ENCODE measurements around the gene FOXP1. TPM values are rescaled to one million over a fixed set of nuclear protein-coding genes. Genes with fewer than 3 reads are reported as not detected.

Gene FOXP1
- total and polyA plus RNA-seq, 2 donors (not counting 1 experiment from before 2014, with no cell fraction given), result 91.1 to 508 TPM

DNA sequence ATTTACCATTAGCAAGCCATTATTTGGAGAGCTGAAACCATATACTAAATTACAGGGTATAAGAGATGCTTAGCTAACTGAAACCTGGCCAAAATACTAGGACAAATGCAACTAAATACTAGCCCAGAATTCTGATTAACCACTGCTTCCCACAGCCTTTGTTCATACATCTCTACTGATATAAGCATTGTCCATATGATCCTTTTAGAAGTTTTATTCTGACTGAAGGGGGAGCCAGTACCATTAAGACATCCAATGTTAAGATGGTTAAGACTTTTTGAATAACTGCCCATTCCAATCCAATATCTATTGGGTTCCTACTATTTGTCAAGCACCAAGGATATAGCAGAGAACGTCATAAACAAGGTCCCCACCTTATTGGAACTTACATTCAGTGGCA is 421.3 kb downstream of the FOXP1 start:
- H3K9me3 ChIP-seq (ENCODE audit: control extremely low read depth in 1 of 3, control insufficient read depth in 2 of 3, insufficient read depth in 1 of 3, low read length in 2 of 3), result no peaks in the 10 kb centered on the region
- ChIA-PET CTCF (interaction anchor here (0.6 kb wide), 1 partner anchor 31 kb away, joined by 3 read pairs; no protein-coding TSS in a partner anchor), POLR2A (no interaction called here)
- no peaks in the 10 kb centered on the region for H3K9me3 Mint-ChIP-seq (ENCODE audit: insufficient read depth)
- H3K4me3 Mint-ChIP-seq, result no peak overlapping the region
- 100% methylated on average over 1 of the region's 1 CpG for WGBS (ENCODE audit: insufficient coverage)
- peaks cover 81% of the 10 kb centered on the region for H3K79me2 ChIP-seq (ENCODE audit: control insufficient read depth, insufficient read depth, low read length)
- TF ChIP-seq, protein P1, sequence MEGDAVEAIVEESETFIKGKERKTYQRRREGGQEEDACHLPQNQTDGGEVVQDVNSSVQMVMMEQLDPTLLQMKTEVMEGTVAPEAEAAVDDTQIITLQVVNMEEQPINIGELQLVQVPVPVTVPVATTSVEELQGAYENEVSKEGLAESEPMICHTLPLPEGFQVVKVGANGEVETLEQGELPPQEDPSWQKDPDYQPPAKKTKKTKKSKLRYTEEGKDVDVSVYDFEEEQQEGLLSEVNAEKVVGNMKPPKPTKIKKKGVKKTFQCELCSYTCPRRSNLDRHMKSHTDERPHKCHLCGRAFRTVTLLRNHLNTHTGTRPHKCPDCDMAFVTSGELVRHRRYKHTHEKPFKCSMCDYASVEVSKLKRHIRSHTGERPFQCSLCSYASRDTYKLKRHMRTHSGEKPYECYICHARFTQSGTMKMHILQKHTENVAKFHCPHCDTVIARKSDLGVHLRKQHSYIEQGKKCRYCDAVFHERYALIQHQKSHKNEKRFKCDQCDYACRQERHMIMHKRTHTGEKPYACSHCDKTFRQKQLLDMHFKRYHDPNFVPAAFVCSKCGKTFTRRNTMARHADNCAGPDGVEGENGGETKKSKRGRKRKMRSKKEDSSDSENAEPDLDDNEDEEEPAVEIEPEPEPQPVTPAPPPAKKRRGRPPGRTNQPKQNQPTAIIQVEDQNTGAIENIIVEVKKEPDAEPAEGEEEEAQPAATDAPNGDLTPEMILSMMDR (IDR thresholded peaks at IDR 0.05), result no peak
- no peak for TF ChIP-seq EZH2 (IDR thresholded peaks at IDR 0.05; ENCODE audit: borderline replicate concordance, insufficient read depth, low read depth, low read length, poor library complexity, severe bottlenecking)
- peak overlapping the region; percentile 50 for H3K27ac Mint-ChIP-seq
- no peaks in the 10 kb centered on the region for H4K20me1 ChIP-seq (ENCODE audit: control insufficient read depth, insufficient read depth, low read length, poor library complexity, severe bottlenecking)
- no peak for DNase-seq
- H2AFZ ChIP-seq (ENCODE audit: insufficient read depth, low read depth, low read length, poor library complexity, severe bottlenecking), result no peak overlapping the region
- H3K27ac ChIP-seq (ENCODE audit: low read length in 2 of 2), result peak overlapping the region in 1 of 2 donors; percentile 6
- ATAC-seq (ENCODE audit: low read depth), result no peak
- peaks cover 2 to 4% of the 10 kb centered on the region in 2 donors for H3K4me1 ChIP-seq (ENCODE audit: control insufficient read depth in 2 of 2, insufficient read depth in 2 of 2, low read length in 2 of 2)
- no peaks in the 10 kb centered on the region for H3K27me3 Mint-ChIP-seq
- H3K36me3 ChIP-seq (replicated peaks in 1 of 2; ENCODE audit: control extremely low read depth in 1 of 2, control insufficient read depth in 1 of 2, extremely low read depth in 1 of 2, insufficient read depth in 2 of 2, low read length in 1 of 2), result peaks cover 14 to 26% of the 10 kb centered on the region in 2 experiments
- peaks cover 30% of the 10 kb centered on the region for H3K4me1 Mint-ChIP-seq
- no peaks in the 10 kb centered on the region for H3K27me3 ChIP-seq (replicated peaks in 1 of 4; ENCODE audit: control extremely low read depth in 1 of 4, control insufficient read depth in 3 of 4, insufficient read depth in 4 of 4, low read length in 3 of 4)
- H3K4me3 ChIP-seq (ENCODE audit: control extremely low read depth in 1 of 5, extremely low read depth in 1 of 5, insufficient read depth in 1 of 5, low read depth in 2 of 5, low read length in 4 of 5), result no peak overlapping the region
- H3K9ac ChIP-seq (ENCODE audit: low read length), result no peak overlapping the region
- intact Hi-C loops (cut with micrococcal nuclease), result no loop called here
- H3K4me2 ChIP-seq (replicated peaks; ENCODE audit: low read depth, low read length, poor library complexity, severe bottlenecking), result no peak overlapping the region

DNA sequence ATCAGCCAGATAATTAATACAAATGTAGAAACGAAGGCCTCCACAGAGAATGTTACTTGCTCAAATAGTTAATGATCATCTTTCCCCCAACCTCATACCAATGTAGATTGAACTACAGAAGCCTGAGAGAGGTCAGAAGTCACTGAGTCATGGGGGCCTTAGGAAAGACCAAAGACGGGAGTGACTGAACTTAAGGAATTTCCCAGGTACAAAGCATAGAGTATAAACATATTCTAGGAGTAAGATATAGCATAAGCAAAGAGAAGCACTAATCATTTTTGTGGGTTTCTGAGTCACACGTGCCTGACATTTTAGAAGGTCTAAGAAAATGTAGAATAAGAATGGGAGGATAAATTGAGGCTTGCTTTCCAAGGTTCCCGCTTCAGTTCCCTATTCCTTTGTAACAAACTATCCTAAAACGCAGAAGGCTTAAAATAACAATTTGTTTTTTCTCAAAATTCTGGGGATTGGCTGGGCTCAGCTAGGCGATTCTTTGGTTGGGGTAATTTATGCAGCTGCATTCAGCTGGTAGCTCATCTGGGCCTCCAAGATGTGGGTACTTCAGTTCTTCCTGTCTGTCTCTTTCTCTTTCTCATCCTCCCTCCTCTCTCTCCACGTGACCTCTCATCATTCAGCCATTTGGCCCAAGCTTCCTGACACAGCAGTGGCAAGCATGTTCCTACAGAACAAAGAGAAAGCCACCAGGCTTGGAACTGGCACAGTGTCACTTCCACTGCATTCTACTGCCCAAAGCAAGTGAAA is 422.6 kb downstream of the FOXP1 start:
- Histone ChIP-seq H4K20me1 (ENCODE audit: control insufficient read depth, insufficient read depth, low read length, poor library complexity, severe bottlenecking) (peaks cover under 1% of the 10 kb centered on the region), H2AFZ (ENCODE audit: insufficient read depth, low read depth, low read length, poor library complexity, severe bottlenecking) (no peak overlapping the region), H3K27ac (ENCODE audit: low read length in 2 of 2) (no peak overlapping the region), H3K4me1 (ENCODE audit: control insufficient read depth in 2 of 2, insufficient read depth in 2 of 2, low read length in 2 of 2) (peaks cover 2 to 4% of the 10 kb centered on the region in 2 donors), H3K79me2 (ENCODE audit: control insufficient read depth, insufficient read depth, low read length) (peaks cover 82% of the 10 kb centered on the region), H3K9me3 (ENCODE audit: control extremely low read depth in 1 of 3, control insufficient read depth in 2 of 3, insufficient read depth in 1 of 3, low read length in 2 of 3) (no peaks in the 10 kb centered on the region), H3K4me3 (ENCODE audit: control extremely low read depth in 1 of 5, extremely low read depth in 1 of 5, insufficient read depth in 1 of 5, low read depth in 2 of 5, low read length in 4 of 5) (no peak overlapping the region), H3K9ac (ENCODE audit: low read length) (no peak overlapping the region), H3K4me2 (replicated peaks; ENCODE audit: low read depth, low read length, poor library complexity, severe bottlenecking) (no peak overlapping the region), H3K27me3 (replicated peaks in 1 of 4; ENCODE audit: control extremely low read depth in 1 of 4, control insufficient read depth in 3 of 4, insufficient read depth in 4 of 4, low read length in 3 of 4) (no peaks in the 10 kb centered on the region), H3K36me3 (replicated peaks in 1 of 2; ENCODE audit: control extremely low read depth in 1 of 2, control insufficient read depth in 1 of 2, extremely low read depth in 1 of 2, insufficient read depth in 2 of 2, low read length in 1 of 2) (peaks cover 5 to 18% of the 10 kb centered on the region in 2 experiments)
- no peak overlapping the region for H3K4me3 Mint-ChIP-seq
- no peaks in the 10 kb centered on the region for H3K27me3 Mint-ChIP-seq
- 90% methylated on average over 1 of the region's 7 CpGs for WGBS (ENCODE audit: insufficient coverage)
- H3K27ac Mint-ChIP-seq, result peak overlapping the region; percentile 17
- no peaks in the 10 kb centered on the region for H3K9me3 Mint-ChIP-seq (ENCODE audit: insufficient read depth)
- peaks cover 36% of the 10 kb centered on the region for H3K4me1 Mint-ChIP-seq
- intact Hi-C loops (cut with micrococcal nuclease), result no loop called here
- DNase-seq (no peak), ATAC-seq (ENCODE audit: low read depth) (no peak)
- POLR2A ChIA-PET, result interaction anchor here (0.5 kb wide), 1 partner anchor 141 kb away, joined by 5 read pairs; no protein-coding TSS in a partner anchor
- CTCF ChIA-PET, result no interaction called here
- no peak for TF ChIP-seq EZH2 (IDR thresholded peaks at IDR 0.05; ENCODE audit: borderline replicate concordance, insufficient read depth, low read depth, low read length, poor library complexity, severe bottlenecking)
- TF ChIP-seq, protein P1 (IDR thresholded peaks at IDR 0.05), result no peak

Data from B cell (primary cell).